ENCODE measurements around the gene IMP3.

The IMP3 gene

DNA sequence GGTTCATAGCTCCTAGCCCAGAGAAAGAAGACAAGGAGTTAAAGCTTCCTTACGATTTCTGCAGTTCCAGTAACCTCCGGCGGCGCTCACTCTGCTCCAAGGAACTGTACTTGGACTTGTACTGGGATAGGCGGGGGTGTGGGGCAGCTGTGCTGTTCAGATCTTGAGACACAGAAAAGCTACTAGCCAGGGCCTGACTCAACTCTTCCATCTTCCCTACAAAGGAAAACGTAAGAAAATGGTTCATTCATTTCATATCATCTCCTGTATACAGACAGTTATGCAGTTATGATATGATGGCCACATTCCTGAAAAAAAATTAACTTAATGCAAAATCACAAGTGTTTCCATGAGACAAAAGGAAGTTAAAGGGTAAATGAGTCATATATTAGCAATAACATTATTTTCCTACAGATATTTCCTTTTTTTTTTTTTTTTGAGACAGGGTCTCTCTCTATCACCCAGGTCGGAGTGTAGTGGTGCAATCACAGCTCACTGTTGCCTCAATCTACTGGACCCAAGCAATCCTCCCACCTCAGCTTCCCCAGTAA, 19.1 kb downstream of the IMP3 start:
- Histone ChIP-seq H3K27me3 (ENCODE audit: insufficient read depth, low read length) (no peaks in the 10 kb centered on the region), H2AK5ac (ENCODE audit: low read length) (no peak overlapping the region), H2BK12ac (ENCODE audit: low read length) (no peak overlapping the region), H4K91ac (ENCODE audit: low read depth, low read length) (no peak overlapping the region), H3K14ac (ENCODE audit: low read length) (no peak overlapping the region), H3K36me3 (ENCODE audit: control insufficient read depth in 1 of 2, insufficient read depth in 2 of 2, low read length in 2 of 2) (peaks cover 10 to 17% of the 10 kb centered on the region in 2 experiments), H3K9me3 (ENCODE audit: insufficient read depth, low read depth, low read length) (no peaks in the 10 kb centered on the region), H4K12ac (ENCODE audit: low read depth, low read length) (no peak overlapping the region), H2BK120ac (ENCODE audit: insufficient read depth, low read length, poor library complexity) (no peak overlapping the region), H2AFZ (ENCODE audit: insufficient read depth, low read length, poor library complexity) (no peak overlapping the region), H3K23ac (ENCODE audit: low read length) (no peak overlapping the region), H2BK5ac (ENCODE audit: low read depth, low read length, poor library complexity) (no peak overlapping the region), H3K27ac (ENCODE audit: low read depth, low read length) (no peak overlapping the region), H3K4me1 (ENCODE audit: control insufficient read depth in 1 of 2, insufficient read depth in 2 of 2, low read length in 2 of 2) (no peaks in the 10 kb centered on the region), H3K9ac (ENCODE audit: low read length) (no peak overlapping the region), H4K8ac (ENCODE audit: low read depth, low read length) (no peak overlapping the region), H3K4me2 (ENCODE audit: low read length) (no peak overlapping the region), H3K4me3 (ENCODE audit: low read depth, low read length) (no peak overlapping the region), H3K79me2 (ENCODE audit: control insufficient read depth, insufficient read depth, low read length, poor library complexity) (peaks cover 3% of the 10 kb centered on the region), H3K4ac (ENCODE audit: low read depth, low read length) (no peak overlapping the region), H3K79me1 (ENCODE audit: low read length) (peaks cover 7% of the 10 kb centered on the region), H3K18ac (ENCODE audit: low read length) (no peak overlapping the region)
- DNase-seq = peak in 1 of 2 donors; percentile 14
- no CpG with 5 or more reads among the region's 7 CpGs for WGBS (ENCODE audit: extremely low coverage, insufficient coverage, insufficient read length)

DNA sequence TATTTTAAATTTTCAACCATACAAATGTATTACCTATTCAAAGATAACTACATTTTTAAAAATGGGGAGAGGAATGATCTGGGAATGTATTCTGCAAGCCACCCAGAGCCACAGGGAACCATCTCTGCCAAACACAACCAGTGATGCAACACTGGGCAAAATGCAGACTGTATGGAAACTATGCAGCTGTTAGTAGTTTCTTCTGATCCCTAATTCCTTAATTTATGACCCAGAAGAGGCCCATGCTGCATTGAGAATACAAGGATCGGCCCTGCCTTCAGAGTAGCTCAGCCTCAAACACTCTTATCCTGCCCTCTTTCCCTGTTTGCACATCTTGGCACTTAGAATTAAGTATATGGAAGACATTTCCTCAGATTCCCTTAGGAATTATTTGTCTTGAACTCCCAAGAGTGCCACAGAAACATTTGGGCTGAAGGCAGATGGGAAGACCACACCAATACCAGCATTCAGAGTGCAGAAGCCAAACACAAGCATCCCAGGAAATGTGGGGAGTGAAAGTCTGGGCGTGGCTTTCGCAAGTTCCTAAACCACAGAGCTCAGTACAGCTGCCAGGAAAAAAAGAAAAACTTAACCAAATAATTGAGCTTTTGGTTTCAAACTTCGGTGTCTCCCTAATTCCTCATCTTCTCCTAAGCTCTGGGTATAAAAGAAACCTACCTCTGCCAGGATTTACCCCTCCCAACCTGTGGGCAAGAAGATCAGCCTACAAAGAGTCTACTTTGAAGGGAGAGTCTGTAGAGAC, 19.8 kb downstream of the IMP3 start:
- no peak for DNase-seq
- Histone ChIP-seq H3K23ac (ENCODE audit: low read length) (no peak overlapping the region), H3K4ac (ENCODE audit: low read depth, low read length) (no peak overlapping the region), H3K27me3 (ENCODE audit: insufficient read depth, low read length) (no peaks in the 10 kb centered on the region), H3K4me1 (ENCODE audit: control insufficient read depth in 1 of 2, insufficient read depth in 2 of 2, low read length in 2 of 2) (no peaks in the 10 kb centered on the region), H3K4me3 (ENCODE audit: low read depth, low read length) (no peak overlapping the region), H4K8ac (ENCODE audit: low read depth, low read length) (no peak overlapping the region), H3K9me3 (ENCODE audit: insufficient read depth, low read depth, low read length) (no peaks in the 10 kb centered on the region), H2BK5ac (ENCODE audit: low read depth, low read length, poor library complexity) (no peak overlapping the region), H2AFZ (ENCODE audit: insufficient read depth, low read length, poor library complexity) (no peak overlapping the region), H3K14ac (ENCODE audit: low read length) (no peak overlapping the region), H3K4me2 (ENCODE audit: low read length) (no peak overlapping the region), H3K18ac (ENCODE audit: low read length) (no peak overlapping the region), H4K12ac (ENCODE audit: low read depth, low read length) (no peak overlapping the region), H3K27ac (ENCODE audit: low read depth, low read length) (no peak overlapping the region), H3K9ac (ENCODE audit: low read length) (no peak overlapping the region), H2BK120ac (ENCODE audit: insufficient read depth, low read length, poor library complexity) (no peak overlapping the region), H3K79me1 (ENCODE audit: low read length) (peaks cover 2% of the 10 kb centered on the region), H2AK5ac (ENCODE audit: low read length) (no peak overlapping the region), H2BK12ac (ENCODE audit: low read length) (no peak overlapping the region), H3K79me2 (ENCODE audit: control insufficient read depth, insufficient read depth, low read length, poor library complexity) (peaks cover 1% of the 10 kb centered on the region), H4K91ac (ENCODE audit: low read depth, low read length) (no peak overlapping the region), H3K36me3 (ENCODE audit: control insufficient read depth in 1 of 2, insufficient read depth in 2 of 2, low read length in 2 of 2) (peaks cover 11 to 17% of the 10 kb centered on the region in 2 experiments)
- no CpG with 5 or more reads among the region's 4 CpGs for WGBS (ENCODE audit: extremely low coverage, insufficient coverage, insufficient read length)

DNA sequence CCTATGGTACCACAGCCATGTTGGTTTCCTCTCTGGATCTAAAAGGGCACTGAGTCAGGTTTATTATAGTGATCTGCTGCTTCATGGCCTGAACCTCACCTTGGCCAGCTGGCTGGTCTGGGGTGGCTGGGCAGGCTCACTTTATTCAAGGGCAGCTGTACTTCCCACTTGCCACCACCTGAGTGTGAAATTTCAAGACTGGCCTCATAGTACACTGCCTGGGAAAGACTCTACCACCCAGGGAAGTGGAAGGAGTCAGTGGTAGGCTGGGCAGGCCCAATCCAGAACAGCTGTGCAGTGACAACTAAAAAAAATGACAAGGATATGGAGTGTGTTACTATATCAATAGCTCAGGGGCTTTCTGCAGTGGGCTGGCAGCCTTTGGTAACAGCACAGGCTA, 23.3 kb downstream of the IMP3 start:
- Histone ChIP-seq H3K9me3 (ENCODE audit: insufficient read depth, low read depth, low read length) (no peaks in the 10 kb centered on the region), H3K14ac (ENCODE audit: low read length) (no peak overlapping the region), H4K91ac (ENCODE audit: low read depth, low read length) (no peak overlapping the region), H3K23ac (ENCODE audit: low read length) (no peak overlapping the region), H3K4me1 (ENCODE audit: control insufficient read depth in 1 of 2, insufficient read depth in 2 of 2, low read length in 2 of 2) (no peaks in the 10 kb centered on the region), H3K4me3 (ENCODE audit: low read depth, low read length) (no peak overlapping the region), H2AFZ (ENCODE audit: insufficient read depth, low read length, poor library complexity) (no peak overlapping the region), H3K4me2 (ENCODE audit: low read length) (no peak overlapping the region), H2BK5ac (ENCODE audit: low read depth, low read length, poor library complexity) (no peak overlapping the region), H4K12ac (ENCODE audit: low read depth, low read length) (no peak overlapping the region), H3K27me3 (ENCODE audit: insufficient read depth, low read length) (no peaks in the 10 kb centered on the region), H2AK5ac (ENCODE audit: low read length) (no peak overlapping the region), H3K36me3 (ENCODE audit: control insufficient read depth in 1 of 2, insufficient read depth in 2 of 2, low read length in 2 of 2) (peaks cover 13 to 21% of the 10 kb centered on the region in 2 experiments), H2BK12ac (ENCODE audit: low read length) (no peak overlapping the region), H3K9ac (ENCODE audit: low read length) (no peak overlapping the region), H2BK120ac (ENCODE audit: insufficient read depth, low read length, poor library complexity) (no peak overlapping the region), H3K18ac (ENCODE audit: low read length) (no peak overlapping the region), H3K79me2 (ENCODE audit: control insufficient read depth, insufficient read depth, low read length, poor library complexity) (no peaks in the 10 kb centered on the region), H3K27ac (ENCODE audit: low read depth, low read length) (no peak overlapping the region), H4K8ac (ENCODE audit: low read depth, low read length) (no peak overlapping the region), H3K79me1 (ENCODE audit: low read length) (no peaks in the 10 kb centered on the region), H3K4ac (ENCODE audit: low read depth, low read length) (no peak overlapping the region)
- DNase-seq = no peak

GRCh38 chr15:75606711-75607699, 33.0 kb downstream of the IMP3 start:
- Histone ChIP-seq H3K79me2 (ENCODE audit: control insufficient read depth, insufficient read depth, low read length, poor library complexity) (no peaks in the 10 kb centered on the region), H3K4me2 (ENCODE audit: low read length) (no peak overlapping the region), H3K36me3 (ENCODE audit: control insufficient read depth in 1 of 2, insufficient read depth in 2 of 2, low read length in 2 of 2) (peaks cover 13 to 28% of the 10 kb centered on the region in 2 experiments), H2BK12ac (ENCODE audit: low read length) (no peak overlapping the region), H3K4ac (ENCODE audit: low read depth, low read length) (no peak overlapping the region), H3K14ac (ENCODE audit: low read length) (no peak overlapping the region), H2BK120ac (ENCODE audit: insufficient read depth, low read length, poor library complexity) (no peak overlapping the region), H2BK5ac (ENCODE audit: low read depth, low read length, poor library complexity) (no peak overlapping the region), H2AFZ (ENCODE audit: insufficient read depth, low read length, poor library complexity) (no peak overlapping the region), H4K12ac (ENCODE audit: low read depth, low read length) (no peak overlapping the region), H4K8ac (ENCODE audit: low read depth, low read length) (no peak overlapping the region), H3K9me3 (ENCODE audit: insufficient read depth, low read depth, low read length) (no peaks in the 10 kb centered on the region), H3K9ac (ENCODE audit: low read length) (no peak overlapping the region), H4K91ac (ENCODE audit: low read depth, low read length) (no peak overlapping the region), H2AK5ac (ENCODE audit: low read length) (no peak overlapping the region), H3K27ac (ENCODE audit: low read depth, low read length) (no peak overlapping the region), H3K79me1 (ENCODE audit: low read length) (no peaks in the 10 kb centered on the region), H3K4me3 (ENCODE audit: low read depth, low read length) (no peak overlapping the region), H3K27me3 (ENCODE audit: insufficient read depth, low read length) (no peaks in the 10 kb centered on the region), H3K23ac (ENCODE audit: low read length) (no peak overlapping the region), H3K18ac (ENCODE audit: low read length) (no peak overlapping the region), H3K4me1 (ENCODE audit: control insufficient read depth in 1 of 2, insufficient read depth in 2 of 2, low read length in 2 of 2) (no peaks in the 10 kb centered on the region)
- no CpG with 5 or more reads among the region's 6 CpGs for WGBS (ENCODE audit: extremely low coverage, insufficient coverage, insufficient read length)
- no peak for DNase-seq

Data from trophoblast cell (in vitro differentiated cells and primary cell).